ENCODE measurements around the gene PLOD1.
"Not testable (repeated sequence)": the region's sequence is repeated elsewhere in the genome, so short reads cannot be mapped to it uniquely, and the experiment has no call there.

PLOD1 gene

GRCh38 chr1:11891433-11892186 is 42.9 kb upstream of the PLOD1 start:
- no peak for DNase-seq (ENCODE audit: low read depth)
- no peak overlapping the region for H3K4me3 ChIP-seq (ENCODE audit: low read length)
- no peak for TF ChIP-seq CTCF (conservative IDR thresholded peaks at IDR 0.05; ENCODE audit: low read depth, low read length)

DNA sequence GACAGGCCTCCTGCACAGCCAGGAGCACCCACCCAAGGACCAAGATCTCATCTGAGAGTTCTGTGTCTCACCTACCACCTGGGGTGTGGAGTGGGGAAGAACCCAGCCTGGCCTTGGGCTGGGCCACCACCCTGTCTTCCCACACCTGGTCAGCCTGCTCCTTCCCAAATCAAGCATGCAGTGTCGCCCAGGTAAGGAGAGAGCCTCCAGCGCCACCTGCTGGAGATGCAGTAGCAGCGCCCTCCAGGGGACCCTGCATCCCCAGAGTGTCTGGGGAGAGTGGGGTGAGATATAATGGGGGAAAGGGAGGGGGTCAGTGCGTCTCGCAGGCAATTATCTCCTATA is 40.6 kb upstream of the PLOD1 start:
- no peak overlapping the region for H3K4me3 ChIP-seq (ENCODE audit: low read length)
- TF ChIP-seq CTCF (conservative IDR thresholded peaks at IDR 0.05; ENCODE audit: low read depth, low read length) = peak; percentile 99
- no peak for DNase-seq (ENCODE audit: low read depth)

DNA sequence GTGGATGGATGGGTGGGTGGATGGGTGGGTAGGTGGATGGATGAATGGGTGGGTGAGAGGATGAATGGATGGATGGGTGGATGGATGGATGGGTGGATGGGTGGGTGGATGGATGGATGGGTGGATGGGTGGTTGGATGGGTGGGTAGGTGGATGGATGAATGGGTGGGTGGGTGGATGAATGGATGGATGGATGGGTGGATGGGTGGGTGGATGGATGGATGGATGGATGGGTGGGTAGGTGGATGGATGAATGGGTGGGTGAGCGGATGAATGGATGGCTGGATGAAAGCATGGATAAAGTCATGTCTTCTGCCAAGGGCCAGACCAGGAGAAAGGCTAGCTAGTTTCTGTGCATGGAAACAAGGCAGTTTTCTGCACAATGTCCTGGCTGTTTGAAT is 40.0 kb upstream of the PLOD1 start:
- DNase-seq (ENCODE audit: low read depth); H3K4me3 ChIP-seq (ENCODE audit: low read length): not testable (repeated sequence)

DNA sequence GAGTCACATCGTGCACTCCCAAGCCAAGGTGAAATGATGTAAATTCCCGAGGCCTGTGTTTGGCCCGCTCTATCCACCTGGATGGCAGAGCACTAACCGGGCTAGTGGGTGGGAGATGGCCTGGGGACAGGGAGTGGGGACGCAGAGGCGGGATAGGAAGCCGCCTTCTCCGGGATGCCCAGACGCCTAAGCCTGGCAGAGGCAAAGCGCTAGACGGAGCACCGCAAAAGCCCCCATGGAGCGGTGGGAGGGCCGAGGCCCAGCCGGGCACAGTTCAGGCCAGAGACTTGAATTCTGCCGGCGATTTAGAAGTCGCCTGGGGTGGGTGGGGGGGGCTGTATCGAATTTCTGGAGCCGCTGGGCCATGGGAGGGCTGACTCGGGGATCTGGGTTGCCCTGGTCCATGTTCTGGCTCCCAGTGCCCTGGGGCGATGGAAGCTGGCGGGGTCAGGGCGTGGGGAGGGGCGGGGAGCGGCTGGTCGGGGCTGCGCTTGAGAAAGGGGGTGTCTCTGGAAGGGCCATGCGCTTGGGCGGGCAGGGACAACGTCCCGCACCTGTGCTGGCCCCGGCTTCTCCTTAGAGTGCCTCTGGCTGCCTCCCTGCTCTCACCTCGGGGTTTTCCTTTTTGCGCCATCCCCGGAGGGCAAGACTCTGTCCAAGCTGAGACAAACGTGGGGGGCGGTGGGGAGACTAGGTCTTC is 36.3 kb upstream of the PLOD1 start:
- TF ChIP-seq CTCF (conservative IDR thresholded peaks at IDR 0.05; ENCODE audit: low read depth, low read length) = no peak
- no peak overlapping the region for H3K4me3 ChIP-seq (ENCODE audit: low read length)
- no peak for DNase-seq (ENCODE audit: low read depth)

DNA sequence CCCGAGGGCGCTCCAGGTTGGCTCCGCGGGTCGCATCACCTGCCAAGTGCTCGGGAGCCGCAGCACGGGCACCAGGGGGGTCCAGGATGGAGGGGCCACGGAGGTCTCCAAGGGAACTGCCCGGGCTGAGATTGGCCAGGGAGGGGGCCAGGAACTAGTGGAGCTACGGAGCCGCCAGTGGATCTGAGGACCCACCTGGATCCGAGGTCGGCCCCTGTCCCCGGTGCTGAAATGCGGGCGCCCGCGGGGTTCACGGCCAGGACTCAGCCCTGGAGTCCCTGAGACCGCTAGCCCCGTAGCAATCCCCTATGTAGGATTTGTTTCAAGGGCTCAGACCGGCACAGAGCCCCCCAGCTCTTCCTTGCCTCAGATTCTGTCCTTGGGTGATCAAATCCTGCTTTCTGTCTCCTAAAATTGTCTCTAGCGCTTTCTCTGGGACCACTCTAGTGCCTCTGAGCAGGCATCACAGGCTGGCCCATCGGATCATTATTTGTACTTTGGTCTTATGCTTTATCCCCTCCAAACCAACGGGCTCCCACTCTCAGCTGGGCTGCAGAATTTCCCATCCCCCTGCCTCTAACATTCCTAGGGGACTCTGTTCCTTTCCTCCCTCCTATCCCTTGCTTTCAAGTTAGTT is 35.6 kb upstream of the PLOD1 start:
- no peak for TF ChIP-seq CTCF (conservative IDR thresholded peaks at IDR 0.05; ENCODE audit: low read depth, low read length)
- DNase-seq (ENCODE audit: low read depth) = no peak
- H3K4me3 ChIP-seq (ENCODE audit: low read length) = no peak overlapping the region

DNA sequence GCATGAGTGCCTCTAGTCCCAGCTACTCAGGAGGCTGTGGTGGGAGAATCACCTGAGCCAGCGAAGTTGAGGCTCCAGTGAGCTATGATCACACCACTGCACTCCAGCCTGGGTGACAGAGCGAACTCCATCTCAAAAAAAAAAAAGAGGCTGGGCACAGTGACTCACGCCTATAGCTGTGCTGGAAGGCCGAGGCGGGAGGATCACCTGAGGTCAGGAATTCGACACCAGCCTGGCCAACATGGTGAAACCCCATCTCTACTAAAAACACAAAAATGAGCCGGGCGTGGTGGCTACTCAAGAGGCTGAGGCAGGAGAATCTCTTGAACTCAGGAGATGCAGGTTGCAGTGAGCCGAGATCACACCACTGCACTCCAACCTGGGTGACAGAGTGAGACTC is 33.1 kb upstream of the PLOD1 start:
- not testable (repeated sequence) for DNase-seq (ENCODE audit: low read depth); H3K4me3 ChIP-seq (ENCODE audit: low read length)

GRCh38 chr1:11903210-11903609 is 31.3 kb upstream of the PLOD1 start:
- no peak for TF ChIP-seq CTCF (conservative IDR thresholded peaks at IDR 0.05; ENCODE audit: low read depth, low read length)
- no peak for DNase-seq (ENCODE audit: low read depth)
- H3K4me3 ChIP-seq (ENCODE audit: low read length) = no peak overlapping the region

- DNase-seq (ENCODE audit: low read depth); H3K4me3 ChIP-seq (ENCODE audit: low read length): not testable (repeated sequence)
These were observed 30.4 kb upstream of the PLOD1 start for GRCh38 chr1:11904156-11904555.

Data from retinal pigment epithelial cell (primary cell).